Adipose tissue (tissue), 3 donors: ENCODE results near the gene MDM4. TPM values are rescaled to one million over a fixed set of nuclear protein-coding genes. Genes with fewer than 3 reads are reported as not detected.

Source experiments
- H3K27ac ChIP-seq: one replicate; pipeline ENCODE4 v1.5.1; 2013; ENCODE audit warnings: low read depth, low read length
- WGBS, 3 donors: extraction: QIAGEN DNeasy Blood & Tissue Kit; methylation state at CpG; one replicate each; pipeline ENCODE4 v1.1.7; 2013; 5-methylcytosine and 5-hydroxymethylcytosine counted together
- polyA plus RNA-seq, 3 donors: library from polyadenylated mRNA; stranded (reverse); fragments of 200-250 nt; gene quantifications; one replicate each; pipeline ENCODE4 v1.2.3, GENCODE V29; 2013
- donor health status: healthy with polysubstance abuse.
- donor health status: Bipolar disorder and iron deficiency.
- donor health status: healthy.

MDM4 gene
- polyA plus RNA-seq = 1 to 10 TPM; 3.7 to 7.6 (median 7.0) TPM

DNA sequence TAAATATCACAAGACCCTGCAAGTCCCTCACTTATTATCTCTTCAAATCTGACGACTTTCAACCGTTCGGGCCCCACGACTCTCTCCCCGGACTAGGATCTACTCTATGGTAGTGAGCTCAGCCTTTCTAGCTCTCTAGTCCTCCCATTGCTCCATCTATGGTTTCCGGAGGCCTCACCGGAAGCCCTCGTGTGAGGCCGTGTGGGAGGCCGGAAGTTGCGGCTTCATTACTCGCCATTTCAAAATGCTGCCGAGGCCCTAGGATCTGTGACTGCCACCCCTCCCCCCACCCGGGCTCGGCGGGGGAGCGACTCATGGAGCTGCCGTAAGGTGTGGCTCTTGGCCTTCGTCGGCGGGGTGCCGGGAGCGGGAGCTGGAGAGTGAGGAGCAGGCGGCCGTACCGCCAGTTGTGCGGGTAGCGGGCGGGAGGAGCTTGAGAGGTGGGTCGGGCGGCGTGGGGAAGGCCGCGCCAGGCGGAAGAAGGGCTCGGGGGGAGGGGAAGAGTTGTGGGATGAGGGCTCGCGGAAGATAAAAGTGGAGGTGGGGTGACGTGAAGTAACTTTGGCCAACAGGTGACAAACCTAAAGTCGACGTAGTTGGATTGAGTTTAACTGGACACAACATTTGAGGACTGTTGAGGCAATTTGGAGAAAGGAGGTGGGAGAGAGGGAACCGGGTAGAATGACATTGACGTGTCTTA is at the start of gene MDM4:
Gene MDM4, plus strand, starts transcription at position 227 of the 700 bp plus-strand sequence. CDS start 9,113 bp downstream, outside the sequence.
- 0 to 1% (median 1%) methylated on average over 43 of the region's 43 CpGs for WGBS, 3 donors
- peak within 1 kb of the TSS; percentile 97 for H3K27ac ChIP-seq

GRCh38 chr1:204466416-204467405 is 49.5 kb upstream of the MDM4 start:
- 56 to 66% (median 64%) methylated on average over 17 of the region's 17 CpGs for WGBS, 3 donors
- H3K27ac ChIP-seq = peak overlapping the region; percentile 40

DNA sequence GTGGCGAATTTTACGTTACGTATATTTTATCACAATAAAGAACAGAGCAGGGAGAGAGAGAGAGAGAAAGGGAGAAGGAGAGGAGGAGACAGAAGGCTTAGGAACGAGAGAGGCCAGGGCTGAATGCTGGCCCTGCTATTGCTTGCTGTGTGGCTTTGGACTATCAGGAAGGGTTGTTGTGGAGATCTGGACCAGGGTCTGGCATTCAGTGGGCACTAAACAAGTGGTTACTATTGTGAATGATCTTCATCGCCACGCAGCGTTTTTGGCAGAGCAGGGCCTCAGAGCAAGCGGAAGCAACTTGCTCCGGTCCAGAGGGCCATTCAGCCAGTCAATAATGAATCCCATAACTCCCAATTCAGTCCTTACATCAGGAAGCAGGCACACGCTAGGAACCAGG is 48.0 kb upstream of the MDM4 start:
- 80 to 94% (median 88%) methylated on average over 10 of the region's 10 CpGs for WGBS, 3 donors
- H3K27ac ChIP-seq = no peak overlapping the region

DNA sequence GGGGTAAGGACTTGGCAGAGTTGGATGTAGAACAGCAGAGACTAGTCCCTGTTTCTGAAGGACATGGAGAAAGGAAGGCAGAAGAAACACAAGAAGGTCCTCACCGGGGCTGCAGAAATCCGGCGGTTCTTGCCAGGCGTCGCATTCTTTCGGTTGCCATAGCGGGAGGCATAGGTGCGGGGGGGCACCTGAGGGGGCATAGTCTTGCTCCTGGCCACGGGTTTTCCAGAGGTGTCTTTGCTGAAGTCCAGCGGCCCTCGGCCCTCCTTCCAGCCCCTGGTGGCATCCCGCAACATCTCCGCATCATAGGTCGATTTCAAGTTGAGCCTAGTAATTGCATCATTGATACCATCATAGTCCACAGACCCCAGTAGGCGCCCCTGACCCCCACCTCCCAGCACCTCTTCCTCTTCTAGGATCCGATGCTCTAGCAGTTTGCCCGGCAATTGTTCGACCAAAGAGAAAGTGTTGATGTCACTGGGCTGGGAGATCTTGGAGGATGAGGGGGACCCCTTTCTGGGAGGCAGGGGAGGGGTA is 47.4 kb upstream of the MDM4 start:
- WGBS, 3 donors = 84 to 88% (median 85%) methylated on average over 18 of the region's 18 CpGs

DNA sequence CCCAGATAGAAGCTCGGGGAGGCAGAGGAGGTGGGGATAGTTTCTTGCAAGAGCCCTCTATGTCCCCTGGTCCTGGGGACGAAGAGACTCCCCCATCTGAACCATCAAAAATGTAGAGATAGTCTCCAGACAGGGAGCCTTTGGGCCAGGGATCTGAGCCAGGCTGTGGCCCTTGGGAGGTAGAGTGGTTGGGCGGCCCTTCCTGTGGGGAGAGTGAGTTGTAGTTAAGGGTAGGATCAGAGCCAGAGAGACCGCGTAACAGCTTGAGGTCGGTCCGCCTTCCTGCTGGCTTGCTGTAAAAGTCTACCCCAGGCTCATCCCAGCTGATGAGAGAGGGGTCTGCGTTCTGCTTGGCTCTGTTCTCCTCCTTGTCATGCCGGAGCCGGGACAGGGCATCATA is 46.9 kb upstream of the MDM4 start:
- 71 to 77% (median 72%) methylated on average over 10 of the region's 10 CpGs for WGBS, 3 donors

More for the DNA sequence above, 47.4 kb upstream of the MDM4 start:
- H3K27ac ChIP-seq = no peak overlapping the region

DNA sequence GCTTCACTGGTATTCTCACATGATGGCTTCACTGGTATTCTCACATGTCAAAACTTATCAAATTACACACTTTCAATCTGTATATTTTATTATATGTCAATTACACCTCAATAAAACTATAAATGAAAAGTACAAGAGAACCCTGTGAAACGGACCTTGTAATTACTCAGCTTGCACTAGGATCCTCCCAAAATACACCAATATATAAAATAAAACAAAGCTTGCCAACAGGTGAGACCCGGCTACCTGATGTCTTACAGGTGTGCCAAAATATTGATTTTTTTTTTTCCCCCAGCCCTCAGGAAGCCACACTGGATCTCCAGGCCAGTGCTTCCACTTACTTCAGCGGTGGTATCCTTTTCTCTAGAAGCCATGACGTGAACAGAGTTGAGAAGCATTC is 44.5 kb upstream of the MDM4 start:
- H3K27ac ChIP-seq = no peak overlapping the region
- WGBS, 3 donors = 91 to 95% (median 94%) methylated on average over 4 of the region's 4 CpGs

More for the DNA sequence above, 46.9 kb upstream of the MDM4 start:
- no peak overlapping the region for H3K27ac ChIP-seq

DNA sequence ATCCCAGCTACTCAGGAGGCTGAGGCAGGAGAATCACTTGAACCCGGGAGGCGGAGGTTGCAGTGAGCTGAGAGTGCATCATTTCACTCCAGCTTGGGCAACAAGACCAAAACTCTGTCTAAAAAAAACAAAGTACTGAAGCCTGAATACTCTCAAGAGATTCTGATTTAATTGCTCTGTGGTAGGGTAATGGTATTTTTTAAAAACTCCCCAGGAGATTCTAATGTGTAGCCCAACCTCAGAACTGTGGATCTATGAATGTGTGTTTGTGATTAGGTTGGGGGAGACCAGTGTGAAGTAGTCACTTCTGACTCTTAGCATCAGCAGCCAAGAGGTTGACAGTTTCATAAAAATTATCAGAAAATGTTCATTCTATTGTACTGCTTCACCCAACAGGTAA is 43.5 kb upstream of the MDM4 start:
- 90 to 100% (median 96%) methylated on average over 2 of the region's 2 CpGs for WGBS, 3 donors
- no peak overlapping the region for H3K27ac ChIP-seq

DNA sequence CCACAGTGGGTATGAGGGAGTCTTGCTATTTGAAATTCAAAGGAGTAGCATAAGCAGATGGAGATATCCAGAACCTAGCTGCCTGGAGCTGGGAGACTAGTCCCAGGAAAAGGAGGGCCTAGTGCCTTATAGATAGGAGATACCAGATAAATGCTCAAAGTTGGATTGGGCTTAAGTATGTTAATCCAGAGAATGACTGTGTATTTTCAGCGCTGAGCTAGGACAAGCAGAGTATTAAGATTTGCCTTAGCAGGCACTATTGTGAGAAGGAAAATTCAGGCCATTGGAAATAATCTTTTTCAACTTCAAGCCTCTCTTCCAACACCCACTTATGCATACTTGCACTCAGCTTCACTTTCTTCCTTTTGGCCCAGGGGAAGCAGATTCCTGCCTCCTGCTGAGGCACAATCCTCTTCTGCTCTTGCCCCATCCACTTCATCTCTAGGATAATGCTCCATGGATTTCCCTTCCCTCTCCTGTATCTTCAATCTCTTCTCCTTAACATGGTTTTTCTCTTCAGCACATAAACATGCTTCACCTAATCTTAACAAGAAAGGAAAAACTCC is 42.7 kb upstream of the MDM4 start:
- WGBS, 3 donors = 75 to 88% (median 79%) methylated on average over 1 of the region's 1 CpG
- H3K27ac ChIP-seq = no peak overlapping the region

GRCh38 chr1:204475656-204476432 is 40.4 kb upstream of the MDM4 start:
- no peak overlapping the region for H3K27ac ChIP-seq
- 47 to 62% (median 58%) methylated on average over 9 of the region's 9 CpGs for WGBS, 3 donors

GRCh38 chr1:204476563-204476962 is 39.6 kb upstream of the MDM4 start:
- H3K27ac ChIP-seq = no peak overlapping the region
- WGBS, 3 donors = 82 to 85% (median 84%) methylated on average over 5 of the region's 5 CpGs

- 75 to 81% (median 76%) methylated on average over 5 of the region's 5 CpGs for WGBS, 3 donors
- H3K27ac ChIP-seq = no peak overlapping the region
Measured at GRCh38 chr1:204477036-204477740, 39.0 kb upstream of the MDM4 start.

DNA sequence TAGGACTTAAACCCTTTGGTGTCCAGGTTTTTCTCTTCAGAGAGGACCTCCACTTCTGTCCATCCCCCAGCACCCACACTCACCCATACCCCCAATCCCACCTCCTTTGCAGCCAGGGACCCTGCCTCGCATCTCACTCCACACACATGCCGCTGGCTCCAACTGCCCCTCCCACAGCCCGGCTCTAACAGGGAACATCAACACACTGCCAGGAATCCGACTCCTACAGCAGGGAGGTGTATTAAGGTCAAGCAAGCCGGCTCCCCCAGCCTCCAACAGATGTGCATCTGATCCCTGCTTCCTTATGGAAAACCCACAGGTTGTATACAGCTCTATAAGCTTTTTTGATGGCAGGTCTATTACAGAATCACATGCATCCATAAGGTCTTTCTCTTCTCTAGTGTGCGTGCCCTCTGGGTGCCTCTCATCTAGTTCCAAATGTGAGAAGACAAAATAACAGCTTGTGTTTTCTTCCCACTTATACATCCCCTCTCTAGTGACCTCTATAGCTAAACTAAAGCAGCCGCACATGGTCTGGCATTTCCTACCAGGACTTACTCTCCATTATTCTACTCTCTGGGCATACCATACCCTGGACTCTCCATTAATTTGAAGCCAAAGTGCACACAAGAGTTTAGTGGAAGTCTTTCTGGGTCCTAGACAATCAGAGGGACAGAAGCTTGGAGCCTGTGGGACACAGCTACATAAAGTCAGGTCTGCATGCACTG is 37.9 kb upstream of the MDM4 start:
- no peak overlapping the region for H3K27ac ChIP-seq

DNA sequence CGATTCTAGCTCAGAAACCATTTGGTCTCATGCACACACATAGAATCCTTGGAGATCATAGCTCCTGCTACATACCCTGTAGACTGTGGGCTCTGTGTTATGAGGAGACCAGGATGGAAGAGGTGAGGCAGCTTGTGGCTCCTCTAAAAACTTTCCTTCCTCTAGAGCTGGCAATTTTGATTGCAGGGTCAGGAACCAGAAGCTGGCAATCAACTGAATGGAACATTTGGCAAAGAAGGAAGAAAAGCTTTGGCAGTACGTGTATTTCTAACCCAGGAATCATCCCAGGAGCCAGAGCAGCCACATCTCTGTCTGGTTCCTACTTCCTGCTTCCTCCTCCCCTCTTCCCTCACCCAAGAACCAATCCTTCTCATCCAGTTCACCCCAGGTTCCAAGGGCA is 37.3 kb upstream of the MDM4 start:
- no peak overlapping the region for H3K27ac ChIP-seq
- WGBS, 3 donors = 55 to 67% (median 58%) methylated on average over 2 of the region's 2 CpGs

More for the DNA sequence above, 37.9 kb upstream of the MDM4 start:
- WGBS, 3 donors = 58 to 69% (median 64%) methylated on average over 7 of the region's 7 CpGs

- 73 to 84% (median 76%) methylated on average over 13 of the region's 13 CpGs for WGBS, 3 donors
- H3K27ac ChIP-seq = no peak overlapping the region
Measured at GRCh38 chr1:204479387-204480136, 36.6 kb upstream of the MDM4 start.

- 62 to 66% (median 65%) methylated on average over 8 of the region's 8 CpGs for WGBS, 3 donors
- H3K27ac ChIP-seq = no peak overlapping the region
Measured at GRCh38 chr1:204480515-204480914, 35.7 kb upstream of the MDM4 start.

- 51 to 82% (median 69%) methylated on average over 7 of the region's 7 CpGs for WGBS, 3 donors
- H3K27ac ChIP-seq = no peak overlapping the region
Measured at GRCh38 chr1:204483791-204484190, 32.4 kb upstream of the MDM4 start.
